GM23338 (cell line): ENCODE data around the gene CATSPERD. TPM values are rescaled to one million over a fixed set of nuclear protein-coding genes. Genes with fewer than 3 reads are reported as not detected.
A peak's percentile ranks its signal among the peaks of the same experiment; 100 is the strongest.

Source experiments
- ATAC-seq: fragments of 200-7000 bp; cut with Tn5 transposase; 3 replicates; pipeline ENCODE4 v1.9.1; 2020
- DNase-seq: peaks from one replicate; pipeline ENCODE4 v3.0.0-alpha.2; 2015; ENCODE audit warnings: low spot score
- H2AFZ ChIP-seq: fragments of 200-600 bp; sonication (generic); 2 replicates; pipeline ENCODE4 v1.8.0; 2016; ENCODE audit warnings: antibody characterized with exemption, mild to moderate bottlenecking, moderate library complexity
- H3F3A ChIP-seq: fragments of 200-600 bp; sonication (generic); replicated peaks from 2 replicates; pipeline ENCODE4 v1.8.0; 2017; ENCODE audit warnings: antibody characterized with exemption, mixed run types, low read depth
- H3K27ac ChIP-seq: fragments of 200-600 bp; sonication (generic); 2 replicates; pipeline ENCODE4 v1.6.1; 2016; ENCODE audit warnings: low read depth
- H3K27me3 ChIP-seq: fragments of 200-600 bp; sonication (generic); 2 replicates; pipeline ENCODE4 v1.8.0; 2016; ENCODE audit warnings: mild to moderate bottlenecking, mixed run types, moderate library complexity; ENCODE audit not compliant: insufficient read depth
- H3K36me3 ChIP-seq: fragments of 200-600 bp; sonication (generic); 2 replicates; pipeline ENCODE4 v1.8.0; 2016; ENCODE audit warnings: mild to moderate bottlenecking; ENCODE audit not compliant: insufficient read depth
- H3K4me1 ChIP-seq: fragments of 200-600 bp; sonication (generic); 2 replicates; pipeline ENCODE4 v1.8.0; 2016; ENCODE audit warnings: mild to moderate bottlenecking, moderate library complexity; ENCODE audit not compliant: insufficient read depth
- H3K4me2 ChIP-seq: fragments of 200-600 bp; sonication (generic); 2 replicates; pipeline ENCODE4 v1.7.1; 2017; ENCODE audit warnings: mixed run types
- H3K4me3 ChIP-seq: fragments of 200-600 bp; sonication (generic); 2 replicates; pipeline ENCODE4 v1.6.1; 2016; ENCODE audit warnings: mixed run types
- H3K79me2 ChIP-seq: fragments of 200-600 bp; sonication (generic); replicated peaks from 2 replicates; pipeline ENCODE4 v1.8.0; 2017; ENCODE audit warnings: mild to moderate bottlenecking; ENCODE audit not compliant: insufficient read depth
- H3K9me2 ChIP-seq: fragments of 200-600 bp; sonication (generic); 2 replicates; pipeline ENCODE4 v1.8.0; 2017; ENCODE audit not compliant: insufficient read depth
- H4K20me1 ChIP-seq: fragments of 200-600 bp; sonication (generic); replicated peaks from 2 replicates; pipeline ENCODE4 v1.8.0; 2017; ENCODE audit warnings: mild to moderate bottlenecking; ENCODE audit not compliant: insufficient read depth
- H3K27ac Mint-ChIP-seq: 2 replicates; pipeline ENCODE4 v1.8.0; 2020; ENCODE audit warnings: inconsistent platforms, mild to moderate bottlenecking, moderate library complexity, mixed read lengths
- H3K27me3 Mint-ChIP-seq: 3 replicates; pipeline ENCODE4 v1.8.0; 2022; ENCODE audit warnings: low read depth, mild to moderate bottlenecking, moderate library complexity, mixed read lengths, inconsistent platforms; ENCODE audit not compliant: insufficient read depth, poor library complexity
- H3K36me3 Mint-ChIP-seq: 3 replicates; pipeline ENCODE4 v1.8.0; 2021; ENCODE audit warnings: low read depth, mild to moderate bottlenecking, inconsistent platforms, moderate library complexity, mixed read lengths
- H3K4me1 Mint-ChIP-seq: 3 replicates; pipeline ENCODE4 v1.8.0; 2020; ENCODE audit warnings: mild to moderate bottlenecking, inconsistent platforms, mixed read lengths
- H3K4me3 Mint-ChIP-seq: 3 replicates; pipeline ENCODE4 v1.8.0; 2021; ENCODE audit warnings: moderate library complexity, mild to moderate bottlenecking, inconsistent platforms, mixed read lengths
- H3K9me3 Mint-ChIP-seq: 3 replicates; pipeline ENCODE4 v1.8.0; 2020; ENCODE audit warnings: moderate library complexity, mild to moderate bottlenecking, inconsistent platforms, mixed read lengths
- EZH2phosphoT487 ChIP-seq: fragments of 200-600 bp; sonication (generic); IDR thresholded peaks from one replicate; pipeline ENCODE4 v1.8.1; 2018; ENCODE audit warnings: antibody characterized with exemption; ENCODE audit not compliant: unreplicated experiment
- JUNB ChIP-seq: IDR thresholded peaks from one replicate; pipeline ENCODE4 v1.6.1; 2016; ENCODE audit warnings: antibody characterized with exemption; ENCODE audit not compliant: unreplicated experiment
- POLR2AphosphoS5 ChIP-seq: IDR thresholded peaks from 2 replicates; pipeline ENCODE4 v1.6.1; 2016; ENCODE audit warnings: antibody characterized with exemption, low read depth
- REST ChIP-seq: IDR thresholded peaks from one replicate; pipeline ENCODE4 v1.6.1; 2018; ENCODE audit warnings: antibody characterized with exemption; ENCODE audit not compliant: unreplicated experiment
- STAT1 ChIP-seq: IDR thresholded peaks from one replicate; pipeline ENCODE4 v1.6.1; 2016; ENCODE audit warnings: antibody characterized with exemption; ENCODE audit not compliant: unreplicated experiment
- polyA plus RNA-seq: library from polyadenylated mRNA; unstranded; fragments of >200 nt; fragmentation: Nextera tagmentation; extraction: Ambion mirVana; gene quantifications from 2 replicates; pipeline ENCODE4 v1.2.1, GENCODE V29; 2016
- total RNA-seq: library from RNA; depleted of rRNA; stranded (reverse); fragments of >200 nt; shearing (Covaris generic); gene quantifications from 2 replicates; pipeline ENCODE4 v1.2.3, GENCODE V29; 2014

The CATSPERD gene
- total and polyA plus RNA-seq, 2 experiments from 2014 or later: 0.17 TPM; not detected in 1

GRCh38 chr19:5693195-5694166, 27.0 kb upstream of the CATSPERD start (continued):
- TF ChIP-seq REST (no peak), POLR2AphosphoS5 (peak; percentile 28), JUNB (no peak)

- H3K9me2 ChIP-seq: no peaks in the 10 kb centered on the region
- no peak overlapping the region for H3K4me3 ChIP-seq
- Mint-ChIP-seq H3K27ac (no peak overlapping the region), H3K9me3 (peaks cover 8% of the 10 kb centered on the region; the same call in 2 of the 3 replicates), H3K4me3 (no peak overlapping the region), H3K4me1 (peaks cover 6% of the 10 kb centered on the region; the same call in 1 of the 3 replicates), H3K36me3 (peaks cover 81% of the 10 kb centered on the region), H3K27me3 (peaks cover 56% of the 10 kb centered on the region)
- H3K36me3 ChIP-seq: no peaks in the 10 kb centered on the region
- peaks cover 27% of the 10 kb centered on the region for H3K79me2 ChIP-seq
- DNase-seq (no peak), ATAC-seq (no peak)
- no peak overlapping the region for H2AFZ ChIP-seq
- H3F3A ChIP-seq: peaks cover 16% of the 10 kb centered on the region
- no peaks in the 10 kb centered on the region for H3K4me1 ChIP-seq
- peaks cover 6% of the 10 kb centered on the region; the same call in 1 of the 2 replicates for H4K20me1 ChIP-seq
- TF ChIP-seq JUNB: no peak
- TF ChIP-seq EZH2phosphoT487: no peak
- peak; percentile 18; the same call in 1 of the 2 replicates for TF ChIP-seq POLR2AphosphoS5
- no peak overlapping the region for H3K27ac ChIP-seq
- no peaks in the 10 kb centered on the region for H3K27me3 ChIP-seq
- no peak overlapping the region for H3K4me2 ChIP-seq
Measured at GRCh38 chr19:5694167-5694955, 26.1 kb upstream of the CATSPERD start.

GRCh38 chr19:5694956-5695648, 25.3 kb upstream of the CATSPERD start:
- Mint-ChIP-seq H3K9me3 (peaks cover 5% of the 10 kb centered on the region; the same call in 2 of the 3 replicates), H3K27me3 (peaks cover 52% of the 10 kb centered on the region), H3K4me1 (0 out of 3 replicates have a peak, but pooled peaks cover 4% of the 10 kb centered on the region), H3K27ac (no peak overlapping the region), H3K4me3 (no peak overlapping the region), H3K36me3 (peaks cover 83% of the 10 kb centered on the region)
- no peaks in the 10 kb centered on the region for H3K4me1 ChIP-seq
- H3K27me3 ChIP-seq: no peaks in the 10 kb centered on the region
- DNase-seq (peak; percentile 0), ATAC-seq (no peak)
- no peak overlapping the region for H2AFZ ChIP-seq
- no peak overlapping the region for H3K27ac ChIP-seq
- H3F3A ChIP-seq: peaks cover 16% of the 10 kb centered on the region
- no peak overlapping the region for H3K4me3 ChIP-seq
- H3K9me2 ChIP-seq: no peaks in the 10 kb centered on the region
- H4K20me1 ChIP-seq: peaks cover 13% of the 10 kb centered on the region; the same call in 1 of the 2 replicates
- no peaks in the 10 kb centered on the region for H3K36me3 ChIP-seq
- no peak overlapping the region for H3K4me2 ChIP-seq
- TF ChIP-seq STAT1: no peak
- TF ChIP-seq JUNB: no peak
- peaks cover 26% of the 10 kb centered on the region for H3K79me2 ChIP-seq
